ENCODE measurements around the gene HS3ST3A1.
"Not testable (repeated sequence)": the region's sequence is repeated elsewhere in the genome, so short reads cannot be mapped to it uniquely, and the experiment has no call there.

Gene HS3ST3A1

DNA sequence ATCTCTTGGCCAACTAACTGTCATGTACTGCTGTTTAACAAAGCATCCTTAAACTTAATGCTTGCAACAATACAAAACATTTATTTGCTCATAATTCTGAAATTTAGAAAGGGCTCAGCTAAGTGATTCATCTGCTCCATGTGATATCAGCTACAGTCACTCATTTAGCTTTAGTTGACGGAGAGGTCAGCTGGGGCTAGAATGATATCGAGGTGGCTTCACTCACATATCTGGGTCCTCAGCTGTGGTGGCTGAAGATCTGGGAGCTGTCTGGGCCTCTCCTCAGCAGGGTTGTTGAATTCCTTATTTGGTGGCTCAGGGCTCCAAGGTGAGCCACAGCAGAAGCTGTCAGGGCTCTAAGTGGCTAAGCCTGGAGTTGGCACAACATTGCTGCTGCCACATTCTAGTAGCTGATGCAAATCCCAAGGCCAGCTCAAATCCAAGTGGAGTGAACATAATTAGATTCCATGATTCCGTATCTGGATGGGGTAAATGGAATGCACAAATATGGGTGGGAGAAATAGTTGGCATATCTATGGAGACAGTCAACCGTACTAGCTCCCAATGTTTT lies 62.8 kb downstream of the HS3ST3A1 start:
- no peak for DNase-seq (ENCODE audit: low spot score)

DNA sequence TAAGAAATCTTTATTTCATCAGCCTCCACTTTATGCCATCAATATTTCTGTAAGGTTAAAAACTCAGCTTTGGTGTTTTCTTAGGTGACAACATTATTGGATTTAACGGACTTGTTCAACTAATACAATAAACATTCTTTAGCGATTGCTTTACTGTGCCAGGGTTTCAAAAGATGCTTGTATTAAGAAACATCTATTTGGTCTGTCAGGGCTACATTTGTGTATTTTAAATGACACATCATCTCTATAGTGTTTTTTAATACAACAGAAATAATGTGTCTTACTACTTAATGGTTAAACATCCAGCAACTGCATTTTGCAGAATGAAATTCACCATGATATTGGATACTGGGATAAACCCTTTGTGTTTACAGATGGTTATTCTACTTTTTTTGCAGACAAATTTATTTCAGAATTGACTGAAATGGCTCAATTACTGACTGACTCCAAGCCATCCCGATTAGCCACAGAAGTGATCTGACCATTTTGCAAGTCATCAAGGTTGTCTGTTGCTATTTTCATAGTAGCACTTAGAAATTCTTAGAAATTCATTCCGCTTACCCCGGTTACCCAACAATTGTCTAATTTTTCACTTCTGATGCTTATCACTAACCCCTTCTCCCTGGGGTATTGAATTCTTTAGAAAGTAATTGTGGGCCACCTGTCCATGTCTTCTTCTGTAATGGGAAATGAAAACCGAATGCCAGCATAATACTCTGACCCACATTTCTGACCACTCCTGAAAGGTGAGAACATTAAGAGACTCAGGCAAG lies 63.7 kb downstream of the HS3ST3A1 start:
- DNase-seq (ENCODE audit: low spot score) = no peak

GRCh38 chr17:13537167-13537731 lies 64.5 kb downstream of the HS3ST3A1 start:
- no peak for DNase-seq (ENCODE audit: low spot score)

DNA sequence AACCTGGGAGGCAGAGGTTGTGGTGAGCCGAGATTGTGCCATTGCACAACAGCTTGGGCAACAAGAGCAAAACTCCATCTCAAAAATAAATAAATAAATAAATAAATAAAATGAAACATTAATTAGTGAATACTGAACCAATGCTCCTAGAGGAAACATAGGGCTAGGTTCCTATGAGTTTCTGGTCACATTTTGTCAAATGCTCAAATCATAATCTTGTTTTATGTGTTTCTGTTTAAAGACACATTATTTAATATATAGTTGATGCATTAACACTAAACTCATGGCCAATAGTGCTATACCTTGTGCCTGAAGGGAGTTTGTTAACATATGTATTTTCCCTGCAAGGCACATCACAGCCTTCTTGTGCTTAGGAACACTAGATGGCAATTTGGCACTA lies 66.8 kb downstream of the HS3ST3A1 start:
- DNase-seq (ENCODE audit: low spot score) = no peak

DNA sequence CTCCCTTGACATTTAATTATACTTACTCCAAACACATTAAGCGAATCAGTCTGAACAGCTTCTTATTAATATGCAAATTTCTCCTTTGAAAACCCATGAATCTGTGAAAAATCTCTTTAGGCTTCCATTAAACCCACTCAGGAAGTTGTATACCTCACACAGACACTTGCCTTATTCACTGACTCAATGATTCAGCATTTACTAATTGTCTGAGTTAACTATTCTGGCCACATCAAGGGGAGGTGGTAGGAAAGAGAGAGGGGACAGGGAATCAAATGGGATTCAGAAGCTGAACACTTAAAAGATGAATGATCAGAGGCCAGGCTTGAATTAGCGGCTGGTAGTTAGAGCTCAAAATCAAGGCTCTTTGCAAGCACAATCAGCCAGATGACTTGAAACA lies 70.0 kb downstream of the HS3ST3A1 start:
- DNase-seq (ENCODE audit: low spot score) = no peak

- no peak for DNase-seq (ENCODE audit: low spot score)
These were observed 75.9 kb downstream of the HS3ST3A1 start for GRCh38 chr17:13525876-13526275.

DNA sequence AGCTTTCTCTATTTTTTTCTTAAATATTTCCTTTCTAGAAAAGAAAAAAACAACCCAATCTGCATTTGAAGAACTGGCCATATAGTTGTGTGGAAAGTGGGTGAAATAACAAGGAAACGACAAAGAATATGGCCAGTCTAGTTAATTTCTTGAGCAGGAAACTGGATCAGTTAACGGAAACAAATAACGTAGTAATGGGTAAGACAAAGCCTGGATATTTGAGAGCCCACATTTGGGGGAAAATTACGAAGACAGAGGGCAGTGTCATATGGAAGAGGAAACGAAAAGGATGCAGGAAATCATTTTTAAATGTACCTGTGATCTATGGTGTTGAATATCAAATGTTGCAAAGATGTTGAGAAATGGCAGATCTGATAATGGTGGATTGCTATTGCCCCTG lies 78.6 kb downstream of the HS3ST3A1 start:
- DNase-seq (ENCODE audit: low spot score) = no peak

DNA sequence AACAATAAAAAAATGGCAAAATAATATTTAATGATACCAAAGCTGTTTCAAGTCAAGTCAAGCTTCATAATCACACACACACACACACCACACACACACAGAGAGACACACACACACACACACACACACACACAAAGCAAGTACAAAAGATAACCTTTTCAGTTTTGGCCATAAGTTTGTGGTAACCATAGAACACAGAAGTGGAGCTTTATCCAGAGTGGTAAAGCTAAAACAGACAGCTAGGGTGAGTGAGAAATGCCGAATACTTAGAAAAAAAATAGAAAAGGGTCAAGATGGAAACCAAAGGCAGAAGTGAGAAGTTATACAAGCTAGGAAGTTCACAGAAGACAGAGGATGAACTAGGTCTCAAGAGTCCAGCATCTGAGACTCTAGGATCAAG lies 79.0 kb downstream of the HS3ST3A1 start:
- DNase-seq (ENCODE audit: low spot score) = no peak

DNA sequence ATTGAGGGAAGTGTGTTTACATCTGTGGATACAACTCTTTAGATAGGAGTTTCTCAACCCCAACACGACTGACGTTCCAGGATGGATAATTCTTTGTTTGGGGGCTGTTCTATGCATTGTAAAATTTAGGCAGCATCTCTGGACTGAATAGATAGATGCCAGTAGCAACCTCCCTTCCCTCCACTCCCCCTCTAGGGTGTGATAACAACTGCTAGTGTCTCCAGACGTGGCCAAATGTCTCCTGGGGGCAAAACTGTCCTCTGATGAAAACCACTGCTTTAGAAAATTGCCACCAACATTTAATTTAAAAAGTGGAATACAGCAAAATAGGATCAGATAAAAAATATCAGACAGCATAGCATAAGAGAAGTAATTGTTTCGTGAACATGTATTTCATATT lies 79.9 kb downstream of the HS3ST3A1 start:
- DNase-seq (ENCODE audit: low spot score) = no peak

GRCh38 chr17:13520899-13521572 lies 80.7 kb downstream of the HS3ST3A1 start:
- no peak for DNase-seq (ENCODE audit: low spot score)

- no peak for DNase-seq (ENCODE audit: low spot score)
These were observed 83.3 kb downstream of the HS3ST3A1 start for GRCh38 chr17:13518261-13519000.

DNA sequence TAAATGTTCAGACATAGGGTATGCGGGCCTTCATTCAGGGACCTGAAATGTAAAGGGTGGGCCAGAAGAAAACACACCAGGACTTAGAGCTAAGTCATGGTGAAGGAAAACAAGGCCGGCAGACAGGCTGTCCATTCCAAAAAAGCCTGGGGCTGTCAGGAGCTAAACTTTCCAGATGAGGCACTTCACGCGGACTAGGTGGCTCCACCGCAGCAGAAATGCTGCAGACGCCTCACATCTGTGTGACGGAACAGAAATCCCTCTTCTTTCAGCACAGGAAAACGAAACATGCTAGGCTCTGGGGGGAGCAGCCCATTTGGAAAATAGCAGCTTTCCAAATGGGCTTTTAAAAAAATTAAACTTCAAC lies 88.7 kb downstream of the HS3ST3A1 start:
- DNase-seq (ENCODE audit: low spot score) = no peak

DNA sequence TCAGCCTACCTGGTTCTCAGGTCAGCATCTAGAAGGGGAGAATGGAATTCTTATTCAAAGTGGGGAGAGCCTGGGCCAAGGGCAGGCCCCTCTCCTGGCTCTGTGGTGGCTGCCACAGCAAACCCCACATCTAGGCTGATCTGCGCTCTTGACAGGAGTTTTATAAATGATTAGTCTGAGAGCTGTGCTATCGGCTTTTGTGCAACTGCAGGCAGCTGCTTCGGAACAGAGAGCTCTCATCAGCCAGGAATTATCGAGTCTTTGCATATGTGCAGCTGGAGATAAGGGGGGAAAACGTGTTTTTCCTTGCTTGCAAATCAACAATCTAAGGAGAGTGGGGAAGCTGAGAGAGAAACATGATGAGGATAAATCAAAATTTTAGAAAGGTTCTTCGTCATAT lies 91.7 kb downstream of the HS3ST3A1 start:
- no peak for DNase-seq (ENCODE audit: low spot score)

DNA sequence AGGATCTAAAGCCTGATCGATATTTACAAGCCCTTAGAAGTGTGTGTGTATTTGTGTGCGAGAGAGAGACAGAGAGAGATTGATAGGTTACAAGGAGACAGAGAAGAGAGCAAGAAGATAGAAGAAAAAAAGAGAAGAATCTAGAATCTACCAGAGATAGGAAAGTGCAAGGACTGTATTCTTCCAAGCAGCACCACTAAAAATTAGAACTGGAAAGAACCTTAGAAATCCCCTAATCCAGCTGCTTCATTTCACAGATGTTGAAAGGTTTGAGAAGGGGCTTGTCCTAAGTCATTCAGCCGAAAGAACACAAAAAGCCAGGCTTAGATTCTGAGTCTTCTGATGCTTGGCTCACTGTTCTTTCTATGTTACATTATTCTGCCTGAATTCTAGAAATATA lies 92.2 kb downstream of the HS3ST3A1 start:
- no peak for DNase-seq (ENCODE audit: low spot score)

- DNase-seq (ENCODE audit: low spot score) = no peak
These were observed 92.8 kb downstream of the HS3ST3A1 start for GRCh38 chr17:13508896-13509295.

DNA sequence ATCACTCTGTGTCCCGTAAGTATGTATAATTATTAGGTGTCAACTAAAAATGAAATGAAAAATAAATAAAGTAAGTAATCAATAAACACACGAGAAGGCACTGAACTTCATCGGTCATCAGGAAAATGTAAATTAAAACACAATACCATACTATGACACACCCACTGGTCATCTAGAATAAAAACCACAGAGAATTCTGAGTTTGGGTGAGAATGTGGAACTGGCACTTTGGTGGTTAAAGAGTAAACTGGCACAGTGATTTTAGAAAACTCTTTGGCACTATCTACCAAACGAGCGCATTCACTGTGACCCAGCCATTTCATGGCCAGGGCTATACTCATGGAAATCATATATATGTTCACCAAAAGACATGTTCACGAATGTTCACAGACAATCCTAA lies 98.2 kb downstream of the HS3ST3A1 start:
- no peak for DNase-seq (ENCODE audit: low spot score)

GRCh38 chr17:13502263-13502662 lies 99.5 kb downstream of the HS3ST3A1 start:
- DNase-seq (ENCODE audit: low spot score) = no peak

DNA sequence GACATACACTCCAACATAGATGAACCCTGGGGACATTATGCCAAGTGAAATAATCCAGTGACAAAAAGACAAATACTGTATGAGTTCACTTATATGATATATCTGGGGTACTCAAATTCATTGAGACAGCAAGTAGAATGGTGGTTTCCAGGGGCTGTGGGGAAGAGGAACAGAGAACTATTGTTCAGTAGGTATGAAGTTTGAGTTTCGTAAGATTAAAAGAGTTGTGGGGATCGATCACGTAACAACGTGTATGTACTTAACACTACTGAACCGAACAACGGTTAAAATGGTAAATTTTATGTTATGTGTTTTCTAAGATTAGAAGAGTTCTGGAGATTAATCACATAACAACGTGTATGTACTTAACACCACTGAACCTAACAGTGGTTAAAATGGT lies 100.8 kb downstream of the HS3ST3A1 start:
- no peak for DNase-seq (ENCODE audit: low spot score)

DNA sequence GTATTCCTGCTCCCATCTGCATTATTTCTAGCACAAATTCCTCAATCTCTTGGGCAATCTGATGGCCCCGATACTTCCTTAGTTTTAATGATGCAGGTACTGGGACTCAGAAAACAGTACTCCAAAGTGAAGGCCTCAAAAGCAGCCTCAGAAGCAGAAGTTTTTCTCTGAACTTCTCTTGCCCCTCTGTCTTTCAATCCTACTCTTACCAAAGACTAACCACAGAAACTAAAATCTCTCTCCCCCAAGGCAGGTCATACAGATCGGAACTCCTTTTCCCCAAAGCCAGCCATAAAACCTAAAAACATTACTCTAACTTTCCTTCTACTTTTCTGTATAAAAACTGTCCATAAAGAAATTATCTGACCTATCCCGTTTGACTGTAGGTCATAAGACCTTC lies 103.5 kb downstream of the HS3ST3A1 start:
- DNase-seq (ENCODE audit: low spot score) = no peak

- not testable (repeated sequence) for DNase-seq (ENCODE audit: low spot score)
These were observed 105.1 kb downstream of the HS3ST3A1 start for GRCh38 chr17:13496553-13497056.

DNA sequence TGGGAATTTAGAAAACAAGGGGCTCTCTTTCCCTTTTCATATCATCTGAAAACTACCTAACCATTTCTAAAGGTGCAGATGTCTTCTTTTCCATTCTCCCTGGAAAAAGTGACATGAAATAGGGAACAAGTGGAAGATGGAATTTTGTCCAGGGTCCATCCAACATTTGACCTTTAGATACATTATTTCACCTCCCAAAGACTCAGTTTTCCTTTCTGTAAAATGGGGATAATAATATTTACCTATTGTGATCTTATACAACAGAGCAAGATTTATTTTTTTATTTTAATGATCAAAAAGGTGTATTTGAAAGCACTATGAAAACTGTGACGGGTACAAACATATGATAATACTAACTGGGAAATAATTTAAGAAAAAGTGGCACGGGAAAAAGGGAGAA lies 106.3 kb downstream of the HS3ST3A1 start:
- DNase-seq (ENCODE audit: low spot score) = no peak

- no peak for DNase-seq (ENCODE audit: low spot score)
These were observed 109.0 kb downstream of the HS3ST3A1 start for GRCh38 chr17:13492737-13493122.
